Aorta (tissue), 5 donors: ENCODE results near the gene WNT7A. TPM values are rescaled to one million over a fixed set of nuclear protein-coding genes. Genes with fewer than 3 reads are reported as not detected.
"Not testable (repeated sequence)": the region's sequence is repeated elsewhere in the genome, so short reads cannot be mapped to it uniquely, and the experiment has no call there.

Experiments
- ATAC-seq: fragments of 200-7000 bp; cut with Tn5 transposase; one replicate; pipeline ENCODE4 v1.9.1; 2022; ENCODE audit warnings: moderate library complexity; ENCODE audit not compliant: low FRiP score
- DNase-seq, 2 donors: peaks; one replicate each; pipeline ENCODE4 v3.0.0-alpha.2; 2020
- H3K27ac ChIP-seq, 2 donors: one replicate each; pipeline ENCODE4 v1.5.1; 2013; ENCODE audit warnings: low read length in 2 of 2, mild to moderate bottlenecking in 2 of 2, moderate library complexity in 2 of 2, control low read depth in 1 of 2, inconsistent platforms in 1 of 2, low read depth in 1 of 2
- H3K27me3 ChIP-seq, 2 donors: one replicate each; pipeline ENCODE4 v1.6.1; 2013; ENCODE audit warnings: control low read depth in 1 of 2, low read length in 1 of 2, mild to moderate bottlenecking in 1 of 2, moderate library complexity in 1 of 2; ENCODE audit not compliant: insufficient read depth in 2 of 2, control insufficient read depth in 1 of 2
- H3K36me3 ChIP-seq, 2 donors: one replicate each; pipeline ENCODE4 v1.6.1; 2013; ENCODE audit warnings: control low read depth in 1 of 2, low read length in 1 of 2, mild to moderate bottlenecking in 1 of 2; ENCODE audit not compliant: insufficient read depth in 2 of 2, control insufficient read depth in 1 of 2
- H3K4me1 ChIP-seq, 2 donors: one replicate each; pipeline ENCODE4 v1.6.1; 2013; ENCODE audit warnings: low read length in 2 of 2, control low read depth in 1 of 2, mild to moderate bottlenecking in 1 of 2, moderate library complexity in 1 of 2; ENCODE audit not compliant: insufficient read depth in 2 of 2, control insufficient read depth in 1 of 2
- H3K4me3 ChIP-seq, 2 donors: one replicate each; pipeline ENCODE4 v1.5.1; 2013; ENCODE audit warnings: low read length in 2 of 2, control low read depth in 1 of 2, mild to moderate bottlenecking in 1 of 2
- H3K9me3 ChIP-seq: one replicate; pipeline ENCODE4 v1.6.1; 2013; ENCODE audit warnings: mild to moderate bottlenecking, low read length; ENCODE audit not compliant: control insufficient read depth
- WGBS, 2 donors: extraction: QIAGEN DNeasy Blood & Tissue Kit; methylation state at CpG; one replicate each; pipeline ENCODE4 v1.1.7; 2013; 5-methylcytosine and 5-hydroxymethylcytosine counted together
- intact Hi-C, 2 donors: fragments of 100-400 bp; cut with DNase I; formaldehyde crosslinking; loops; one replicate each; pipeline versions ENCODE4 v1.14.2 to v1.15.0; 2022
- polyA plus RNA-seq, 2 donors: library from polyadenylated mRNA; stranded (reverse); fragments of 200-250 nt; gene quantifications; one replicate each; pipeline ENCODE4 v1.2.3, GENCODE V29; 2013
- total RNA-seq, 2 donors: library from RNA; stranded (reverse); fragmentation: NEBNext Ultra II Directional; extraction: Animal tissue kit (Norgen Biotek cat#: 25700); gene quantifications; one replicate each; pipeline ENCODE4 v1.2.1, GENCODE V29; 2021
- donor health status: healthy with polysubstance abuse.
- donor health status: Bipolar disorder and iron deficiency.
- donor health status: DM: no; HTN: no; CAD: no.
- donor health status: DM: no; HTN: no; CAD: no.
- donor health status: DM: yes; HTN: yes; CAD: no.

WNT7A gene
- total and polyA plus RNA-seq, 4 donors = not detected

DNA sequence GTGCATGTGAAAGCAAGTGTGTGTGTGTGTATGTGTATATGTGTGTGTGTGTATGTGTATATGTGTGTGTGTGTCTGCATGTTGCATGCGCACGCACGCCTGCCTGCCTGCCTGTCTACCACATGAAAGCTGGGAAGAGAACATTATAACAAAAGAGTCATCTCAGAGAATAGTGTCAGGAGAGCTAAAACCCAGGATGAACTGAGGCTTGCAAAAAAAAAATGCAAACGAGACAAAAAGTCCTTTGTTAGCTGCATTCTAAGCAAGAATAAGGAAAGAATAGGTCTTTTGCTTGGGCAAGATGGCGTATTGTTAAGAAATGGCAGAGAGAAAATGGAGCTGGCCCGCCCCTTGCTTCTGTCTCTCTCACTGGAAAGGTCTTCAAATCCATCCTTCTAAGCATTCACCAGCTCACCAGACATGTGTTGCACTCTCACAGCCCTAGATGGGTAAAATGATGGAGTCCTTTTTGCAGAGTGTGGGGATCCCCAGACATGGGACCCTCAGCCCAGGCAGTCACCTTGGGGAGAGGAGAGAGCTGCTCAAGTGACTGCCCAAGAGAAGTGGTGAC, 16.4 kb downstream of the WNT7A start:
- Histone ChIP-seq H3K4me1 (no peaks in the 10 kb centered on the region), H3K27me3 (no peaks in the 10 kb centered on the region), H3K9me3 (no peaks in the 10 kb centered on the region), H3K27ac (no peak overlapping the region), H3K36me3 (no peaks in the 10 kb centered on the region), H3K4me3 (no peak overlapping the region)
- DNase-seq (peak in 1 of 2 donors; percentile 10), ATAC-seq (no peak)
- 78 to 79% methylated on average over 6 of the region's 6 CpGs for WGBS, 2 donors
- intact Hi-C loops = no loop called here

DNA sequence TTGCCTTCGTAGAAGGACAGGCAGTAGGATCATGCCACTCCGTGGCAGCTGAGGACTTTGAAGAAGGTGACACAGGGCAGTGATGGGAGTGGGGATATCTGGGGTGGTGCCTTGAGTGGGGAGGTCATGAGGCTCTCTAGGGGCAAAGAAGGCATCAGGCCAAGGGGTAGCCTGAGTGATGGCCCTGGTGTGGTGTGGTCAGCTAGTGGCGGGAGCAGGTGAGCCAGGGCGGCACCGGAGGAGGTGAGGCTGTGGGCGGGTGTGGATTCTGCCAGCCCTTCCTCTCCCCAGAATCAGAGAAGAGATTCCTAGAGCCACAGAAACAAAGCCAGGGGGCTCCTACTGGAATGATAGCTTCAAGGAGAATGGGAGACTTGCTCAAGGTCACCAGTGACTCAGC, 18.4 kb downstream of the WNT7A start:
- WGBS, 2 donors = 77 to 79% methylated on average over 6 of the region's 6 CpGs
- DNase-seq (peak in 1 of 2 donors; percentile 57), ATAC-seq (no peak)
- Histone ChIP-seq H3K27ac (no peak overlapping the region), H3K9me3 (no peaks in the 10 kb centered on the region), H3K36me3 (no peaks in the 10 kb centered on the region), H3K27me3 (no peaks in the 10 kb centered on the region), H3K4me1 (no peaks in the 10 kb centered on the region), H3K4me3 (no peak overlapping the region)
- intact Hi-C loops = no loop called here

DNA sequence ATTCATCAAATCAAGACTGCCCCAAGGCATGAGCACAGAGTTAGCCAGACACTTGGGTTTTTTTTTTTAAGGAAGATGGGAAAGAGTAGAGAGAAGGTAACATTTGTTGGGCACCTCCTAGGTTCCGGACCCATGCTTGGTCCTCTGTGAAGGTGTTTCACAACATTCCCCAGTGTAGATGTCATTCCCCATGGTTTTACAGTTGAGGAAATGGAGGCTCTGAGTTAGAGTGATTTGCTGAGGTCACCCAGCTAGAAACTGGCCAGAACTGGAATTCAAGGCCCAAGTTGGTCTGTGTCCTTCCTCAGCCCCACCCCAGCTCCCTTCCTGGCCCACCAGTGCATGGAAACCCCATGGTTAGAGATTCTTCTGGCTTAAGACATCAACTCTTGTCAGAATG, 19.9 kb downstream of the WNT7A start:
- H3K4me1 ChIP-seq = no peaks in the 10 kb centered on the region
- no peak overlapping the region for H3K27ac ChIP-seq
- H3K9me3 ChIP-seq = no peaks in the 10 kb centered on the region
- no peak for ATAC-seq
- H3K4me3 ChIP-seq = no peak overlapping the region
- H3K36me3 ChIP-seq = no peaks in the 10 kb centered on the region
- WGBS, 2 donors = 84 to 95% methylated on average over 1 of the region's 1 CpG
- DNase-seq = peak in 1 of 2 donors; percentile 5
- intact Hi-C loops = no loop called here
- H3K27me3 ChIP-seq = no peaks in the 10 kb centered on the region

DNA sequence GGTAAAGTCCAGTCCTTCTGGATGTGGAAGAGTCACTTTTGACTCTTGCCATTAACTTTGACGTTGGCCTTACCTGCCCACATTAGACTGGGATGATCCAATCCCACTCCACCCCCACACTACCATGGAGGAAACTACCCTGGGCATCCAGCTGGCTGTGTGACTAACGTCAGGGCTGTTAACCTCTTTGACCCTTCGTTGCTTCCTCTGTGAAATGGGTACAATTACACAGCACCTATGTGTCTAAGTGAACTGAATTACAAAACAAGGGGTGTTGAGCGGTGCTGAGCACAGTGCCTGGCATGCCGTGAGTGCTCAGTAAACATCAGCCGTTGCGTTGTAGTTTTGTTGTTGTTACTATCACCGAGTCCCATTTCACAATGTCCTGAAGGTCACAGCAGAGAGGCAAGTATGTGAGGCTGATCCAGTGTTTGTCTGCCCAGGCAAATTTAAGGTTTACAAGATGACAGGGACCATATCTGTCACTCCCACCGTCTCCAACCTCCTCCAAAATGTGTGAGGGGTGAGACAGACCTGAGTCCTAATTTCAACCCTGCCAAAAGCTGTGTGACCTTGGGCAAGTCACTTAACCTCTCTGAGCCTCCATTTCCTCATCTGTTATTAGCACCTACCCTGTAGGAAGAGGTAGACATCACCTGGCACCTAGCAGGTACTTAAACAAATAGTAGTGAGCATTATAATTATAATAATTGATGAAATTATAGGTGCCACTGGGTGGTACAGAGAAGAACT, 20.9 kb downstream of the WNT7A start:
- no peaks in the 10 kb centered on the region for H3K36me3 ChIP-seq
- H3K27ac ChIP-seq = no peak overlapping the region
- H3K4me1 ChIP-seq = no peaks in the 10 kb centered on the region
- H3K27me3 ChIP-seq = no peaks in the 10 kb centered on the region
- no peak overlapping the region for H3K4me3 ChIP-seq
- WGBS, 2 donors = 70 to 74% methylated on average over 9 of the region's 9 CpGs
- DNase-seq (peak in 1 of 2 donors; percentile 26), ATAC-seq (no peak)
- H3K9me3 ChIP-seq = no peaks in the 10 kb centered on the region
- intact Hi-C loops = no loop called here

DNA sequence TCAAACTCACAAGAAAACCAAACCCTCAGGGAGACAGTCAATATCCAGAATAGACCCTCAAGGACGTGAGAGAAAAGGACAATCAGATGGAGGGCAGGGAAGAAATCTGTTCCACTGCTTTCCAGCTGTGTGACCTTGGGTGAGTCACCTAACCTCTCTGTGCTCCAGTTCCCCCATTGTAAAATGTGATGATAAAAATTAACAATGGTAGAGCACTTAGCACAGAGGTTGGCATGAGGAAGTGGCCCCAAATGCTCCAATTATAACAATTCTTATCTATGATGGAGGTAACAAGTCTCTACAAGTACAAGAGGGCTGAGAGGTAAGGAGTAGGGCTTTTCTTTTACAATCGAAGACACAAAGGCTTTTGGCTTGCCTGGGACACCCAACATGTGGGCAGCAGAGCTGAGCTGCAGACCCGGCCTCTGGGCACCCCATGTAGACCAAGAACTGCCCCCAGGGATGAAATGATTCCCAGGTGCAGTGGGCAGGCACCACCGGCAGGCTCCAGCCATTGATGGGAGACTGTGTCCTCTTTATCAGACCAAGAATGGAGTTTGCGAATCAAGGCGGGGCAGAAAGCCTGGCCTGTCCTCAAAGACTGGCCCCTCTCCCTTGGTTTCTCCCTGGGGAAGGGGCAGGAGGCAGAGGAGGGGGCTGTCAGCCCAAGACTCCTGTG, 22.0 kb downstream of the WNT7A start:
- intact Hi-C loops = no loop called here
- WGBS, 2 donors = 56 to 60% methylated on average over 6 of the region's 6 CpGs
- Histone ChIP-seq H3K4me1 (no peaks in the 10 kb centered on the region), H3K9me3 (no peaks in the 10 kb centered on the region), H3K36me3 (no peaks in the 10 kb centered on the region), H3K27ac (no peak overlapping the region), H3K4me3 (no peak overlapping the region), H3K27me3 (no peaks in the 10 kb centered on the region)
- ATAC-seq (no peak), DNase-seq (peak in 1 of 2 donors; percentile 33)

DNA sequence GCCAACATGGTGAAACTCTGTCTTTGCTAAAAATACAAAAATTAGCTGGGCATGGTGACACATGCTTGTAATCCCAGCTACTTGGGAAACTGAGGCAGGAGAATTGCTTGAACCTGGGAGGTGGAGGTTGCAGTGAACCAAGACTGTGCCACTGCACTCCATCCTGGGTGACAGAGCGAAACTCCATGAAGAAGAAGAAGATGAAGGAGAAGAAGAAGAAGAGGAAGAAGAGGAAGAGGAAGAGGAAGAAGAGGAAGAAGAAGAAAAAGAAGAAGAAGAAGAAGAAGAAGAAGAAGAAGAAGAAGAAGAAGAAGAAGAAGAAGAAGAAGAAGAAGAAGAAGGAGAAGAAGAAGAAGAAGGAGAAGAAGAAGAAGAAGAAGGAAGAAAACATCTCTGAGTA, 23.2 kb downstream of the WNT7A start:
- ATAC-seq, H3K36me3 ChIP-seq, H3K4me3 ChIP-seq, H3K27me3 ChIP-seq, H3K27ac ChIP-seq, intact Hi-C loops, H3K9me3 ChIP-seq, H3K4me1 ChIP-seq: not testable (repeated sequence)
- 93 to 100% methylated on average over 1 of the region's 1 CpG for WGBS, 2 donors
- peak in 1 of 2 donors; percentile 3 for DNase-seq

DNA sequence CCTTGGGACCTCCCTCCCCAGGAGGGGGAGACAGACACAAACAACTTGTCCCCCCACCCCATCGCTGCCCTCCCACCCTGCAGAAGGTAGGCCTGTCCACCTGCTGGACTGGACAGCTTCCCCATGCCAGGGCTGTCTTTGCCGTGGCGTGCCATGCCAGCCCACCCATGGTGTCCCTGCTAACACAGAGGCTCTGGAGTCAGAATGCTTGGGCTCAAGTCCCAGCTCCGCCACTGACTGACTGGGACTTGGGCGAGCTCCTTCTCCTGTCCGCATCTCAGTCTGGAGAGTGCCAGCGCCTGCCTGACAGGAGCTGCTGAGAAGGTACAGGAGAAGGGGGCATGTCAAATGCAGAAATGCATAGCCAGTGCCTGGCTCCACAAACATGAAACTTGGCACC, 23.9 kb downstream of the WNT7A start:
- 25 to 35% methylated on average over 7 of the region's 7 CpGs for WGBS, 2 donors

DNA sequence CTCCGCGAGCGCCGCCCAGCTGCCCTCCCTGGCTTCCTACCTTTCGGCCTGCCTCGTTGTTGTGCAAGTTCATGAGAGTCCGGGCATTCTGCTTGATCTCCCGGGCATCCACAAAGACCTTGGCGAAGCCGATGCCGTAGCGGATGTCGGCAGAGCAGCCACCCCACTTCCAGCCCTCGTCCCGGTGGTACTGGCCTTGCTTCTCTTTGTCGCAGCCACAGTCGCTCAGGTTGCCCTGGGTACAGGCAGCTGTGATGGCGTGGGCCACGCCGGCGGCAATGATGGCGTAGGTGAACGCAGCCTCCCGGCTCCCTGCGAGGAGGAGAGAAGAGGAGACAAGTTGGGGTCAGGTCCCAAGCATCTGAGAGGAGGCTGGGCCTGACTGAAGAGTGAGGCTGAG, 25.4 kb downstream of the WNT7A start:
- Histone ChIP-seq H3K27ac (no peak overlapping the region), H3K36me3 (no peaks in the 10 kb centered on the region), H3K4me1 (no peaks in the 10 kb centered on the region), H3K4me3 (no peak overlapping the region), H3K27me3 (no peaks in the 10 kb centered on the region), H3K9me3 (no peaks in the 10 kb centered on the region)
- ATAC-seq (no peak), DNase-seq (peak in 1 of 2 donors; percentile 72)
- WGBS, 2 donors = 91 to 94% methylated on average over 25 of the region's 25 CpGs
- intact Hi-C loops = no loop called here

More for the DNA sequence above, 23.9 kb downstream of the WNT7A start:
- intact Hi-C loops = no loop called here
- Histone ChIP-seq H3K4me3 (no peak overlapping the region), H3K27me3 (no peaks in the 10 kb centered on the region), H3K4me1 (no peaks in the 10 kb centered on the region), H3K9me3 (no peaks in the 10 kb centered on the region), H3K27ac (no peak overlapping the region), H3K36me3 (no peaks in the 10 kb centered on the region)
- DNase-seq = peak in 1 of 2 donors; percentile 45
- ATAC-seq = no peak

DNA sequence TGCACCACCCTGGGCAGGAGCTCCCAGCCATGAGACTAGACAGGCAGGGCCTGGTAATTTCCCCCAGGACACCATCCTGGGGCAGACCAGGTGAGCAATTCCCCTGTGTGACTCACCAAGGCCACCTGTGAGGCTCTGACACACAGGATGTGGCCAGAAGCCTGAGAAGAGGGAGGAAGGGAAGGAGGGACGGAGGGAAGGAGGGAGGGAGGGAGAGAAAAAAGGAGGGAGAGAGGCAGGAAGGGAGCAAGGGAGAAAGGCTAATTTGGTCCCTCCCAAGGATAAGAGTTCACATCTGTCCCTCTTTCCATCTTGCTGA, 25.9 kb downstream of the WNT7A start:
- H3K4me3 ChIP-seq = no peak overlapping the region
- intact Hi-C loops = no loop called here
- no peak for DNase-seq
- no peaks in the 10 kb centered on the region for H3K9me3 ChIP-seq
- no peaks in the 10 kb centered on the region for H3K27me3 ChIP-seq
- H3K27ac ChIP-seq = no peak overlapping the region
- no peak for ATAC-seq
- H3K4me1 ChIP-seq = no peaks in the 10 kb centered on the region
- 63 to 75% methylated on average over 1 of the region's 1 CpG for WGBS, 2 donors
- H3K36me3 ChIP-seq = no peaks in the 10 kb centered on the region
